Thoracic aorta endothelial cell (primary cell): ENCODE data around the gene SSBP1. TPM values are rescaled to one million over a fixed set of nuclear protein-coding genes. Genes with fewer than 3 reads are reported as not detected.

ENCODE experiments used
- small RNA-seq: library from RNA; depleted of rRNA; stranded (forward); fragments of <200 nt; gene quantifications from one replicate; pipeline ENCODE3, GENCODE V24; 2012
- total RNA-seq: library from RNA; depleted of rRNA; stranded (reverse); fragments of >200 nt; gene quantifications from 2 replicates; pipeline ENCODE4 v1.2.3, GENCODE V29; 2012

Gene SSBP1
- 192 and 202 TPM in 2 replicates for total RNA-seq

GRCh38 chr7:141737836-141738591 lies at the start of gene SSBP1:
TSS of gene SSBP1 (plus strand) at chr7:141738358. CDS start at chr7:141739167, 809 bp downstream.

GRCh38 chr7:141702047-141702567 lies 36.1 kb upstream of the SSBP1 start, which contains the start of gene DENND11:
TSS of gene DENND11 (minus strand) at chr7:141702166. CDS start at chr7:141702153, 13 bp downstream.

GRCh38 chr7:141708351-141708750 lies 29.8 kb upstream of the SSBP1 start, which contains the start of gene WEE2:
TSS of gene WEE2 (plus strand) at chr7:141708353. CDS start at chr7:141708759, 406 bp downstream.

GRCh38 chr7:141763797-141764196 lies 25.6 kb downstream of the SSBP1 start, which contains the start of gene TAS2R3:
TSS of gene TAS2R3 (plus strand) at chr7:141764097. CDS start at chr7:141764159, 62 bp downstream.

GRCh38 chr7:141776374-141776773 lies 38.2 kb downstream of the SSBP1 start, which contains the start of gene TAS2R4:
TSS of gene TAS2R4 (plus strand) at chr7:141776674. CDS start at chr7:141778489, 1,815 bp downstream.

GRCh38 chr7:141789917-141790316 lies 51.8 kb downstream of the SSBP1 start, which contains the start of gene TAS2R5:
TSS of gene TAS2R5 (plus strand) at chr7:141790217. CDS start at chr7:141790362, 145 bp downstream.

Small RNA genes lying within 50 kb of the gene (small RNA-seq; reads per million reads assigned to genes)
- not detected for gene RNU1-82P

Other genes with a start within 250 kb of the SSBP1 start
- gene AGK, start 186.9 kb upstream of the SSBP1 start, total RNA-seq: 57.1 and 64.2 TPM in 2 replicates
- 45.7 and 50.8 TPM in 2 replicates for gene DENND11, start 36.2 kb upstream of the SSBP1 start, total RNA-seq
- gene WEE2, start 30.0 kb upstream of the SSBP1 start, total RNA-seq: not detected in 2 replicates
- gene TAS2R3, start 25.7 kb downstream of the SSBP1 start, total RNA-seq: 1.4 and 1.7 TPM in 2 replicates
- 1.1 and 1.7 TPM in 2 replicates for gene TAS2R4, start 38.3 kb downstream of the SSBP1 start, total RNA-seq
- 0.66 and 1.7 TPM in 2 replicates for gene TAS2R5, start 51.9 kb downstream of the SSBP1 start, total RNA-seq
- gene PRSS37, start 103.1 kb downstream of the SSBP1 start, total RNA-seq: not detected in 2 replicates
- gene OR9A4, start 178.0 kb downstream of the SSBP1 start, total RNA-seq: not detected in 2 replicates
- gene CLEC5A, start 208.6 kb downstream of the SSBP1 start, total RNA-seq: not detected in 2 replicates
- gene TAS2R38, start 235.4 kb downstream of the SSBP1 start, total RNA-seq: not detected in 2 replicates